HCT116 (cell line): ENCODE data around the gene RAD51AP1. TPM values are rescaled to one million over a fixed set of nuclear protein-coding genes. Genes with fewer than 3 reads are reported as not detected.

Experiments used
- ATAC-seq: fragments of 200-7000 bp; cut with Tn5 transposase; 2 replicates; pipeline ENCODE4 v1.9.1; 2020; ENCODE audit warnings: mild to moderate bottlenecking, moderate library complexity
- BruUV-seq: library from RNA; stranded (reverse); fragments of 400-500 nt; replicated peaks from 2 replicates; lab custom pipeline; 2021; lab: Mats Ljungman, UMichigan
- CTCF ChIA-PET: fragments of 300-600 bp; sonication (Branson Sonifier 250); formaldehyde crosslinking; loops from one replicate; lab custom pipeline; 2021; ENCODE audit warnings: antibody characterized with exemption; lab: Charles Lee
- POLR2A ChIA-PET: fragments of 300-600, 350-600 bp; sonication (Branson Sonifier 250); formaldehyde crosslinking; loops from one replicate; lab custom pipeline; 2021; ENCODE audit warnings: antibody characterized with exemption; lab: Charles Lee
- RAD21 ChIA-PET, 2 experiments: fragments of 300-600 bp; sonication (Branson Sonifier 250); formaldehyde crosslinking; loops; one replicate each; lab custom pipeline; 2023; ENCODE audit warnings: low total read pairs in 2 of 2; ENCODE audit not compliant: uncharacterized antibody in 2 of 2, unreplicated experiment in 2 of 2, low non-redundant PET in 1 of 2; lab: Charles Lee
- DNase-seq: peaks from one replicate; pipeline ENCODE4 v3.0.0-alpha.2; 2010; ENCODE audit warnings: low read depth, low spot score
- H2AFZ ChIP-seq: fragments of 200-600 bp; shearing (Covaris generic), sonication (generic); 2 replicates; pipeline ENCODE4 v1.6.1; 2017; ENCODE audit warnings: low read depth, mixed run types, mixed read lengths, antibody characterized with exemption, low read length; ENCODE audit not compliant: poor library complexity, severe bottlenecking
- H3K27ac ChIP-seq: 2 replicates; pipeline ENCODE4 v1.5.1; 2012; ENCODE audit warnings: low read depth, low read length
- H3K27me3 ChIP-seq: fragments of 200-600 bp; sonication (generic); 2 replicates; pipeline ENCODE4 v1.6.1; 2016; ENCODE audit warnings: mixed run types, low read length, mixed read lengths; ENCODE audit not compliant: insufficient read depth
- H3K36me3 ChIP-seq, 2 experiments: fragments of 200-500 bp in 1 of 2; fragments of 200-600 bp in 1 of 2; sonication (Bioruptor generic) in 1 of 2; sonication (generic) in 1 of 2; 2 replicates each; pipeline versions ENCODE4 v1.5.1 to v1.6.1; 2014 to 2016; ENCODE audit warnings: low read length in 2 of 2, inconsistent platforms in 1 of 2, mixed read lengths in 1 of 2, mixed run types in 1 of 2; ENCODE audit not compliant: insufficient read depth in 2 of 2, control insufficient read depth in 1 of 2
- H3K4me1 ChIP-seq, 2 experiments: fragments of 200-600 bp in 1 of 2; sonication (generic) in 1 of 2; 2 replicates each; pipeline versions ENCODE4 v1.5.1 to v1.6.1; 2012 to 2017; ENCODE audit warnings: low read length in 2 of 2, inconsistent platforms in 1 of 2, mild to moderate bottlenecking in 1 of 2, mixed read lengths in 1 of 2, mixed run types in 1 of 2, moderate library complexity in 1 of 2; ENCODE audit not compliant: insufficient read depth in 2 of 2, control insufficient read depth in 1 of 2
- H3K4me2 ChIP-seq: fragments of 200-600 bp; sonication (generic); 2 replicates; pipeline ENCODE4 v1.6.1; 2017; ENCODE audit warnings: mixed run types, low read length, mixed read lengths
- H3K4me3 ChIP-seq, 2 experiments: fragments of 200-600 bp in 1 of 2; sonication (generic) in 1 of 2; replicated peaks in 1 of 2; 2 replicates each; pipeline ENCODE4 v1.5.1; 2011 to 2016; ENCODE audit warnings: low read length in 2 of 2, control low read depth in 1 of 2, low read depth in 1 of 2, mild to moderate bottlenecking in 1 of 2, mixed read lengths in 1 of 2, mixed run types in 1 of 2
- H3K79me2 ChIP-seq: fragments of 200-600 bp; sonication (generic); 2 replicates; pipeline ENCODE4 v1.6.1; 2017; ENCODE audit warnings: mild to moderate bottlenecking, mixed run types, low read length, moderate library complexity, mixed read lengths; ENCODE audit not compliant: insufficient read depth
- H3K9ac ChIP-seq: fragments of 200-600 bp; sonication (generic); 2 replicates; pipeline ENCODE4 v1.6.1; 2016; ENCODE audit warnings: low read length, mixed read lengths
- H3K9me2 ChIP-seq: fragments of 200-600 bp; sonication (generic), shearing (Covaris generic); 2 replicates; pipeline ENCODE4 v1.6.1; 2017; ENCODE audit warnings: mixed run types, mild to moderate bottlenecking, moderate library complexity; ENCODE audit not compliant: insufficient read depth
- H3K9me3 ChIP-seq, 2 experiments: fragments of 200-500 bp in 1 of 2; fragments of 200-600 bp in 1 of 2; sonication (Bioruptor generic) in 1 of 2; sonication (generic) in 1 of 2; 2 replicates each; pipeline ENCODE4 v1.6.1; 2014 to 2017; ENCODE audit warnings: low read length in 2 of 2, mixed read lengths in 2 of 2, inconsistent platforms in 1 of 2, low read depth in 1 of 2, mild to moderate bottlenecking in 1 of 2, mixed run types in 1 of 2, moderate library complexity in 1 of 2; ENCODE audit not compliant: control insufficient read depth in 1 of 2, insufficient read depth in 1 of 2
- H4K20me1 ChIP-seq: fragments of 200-600 bp; sonication (generic), shearing (Covaris generic); 2 replicates; pipeline ENCODE4 v1.6.1; 2017; ENCODE audit warnings: mixed run types, mild to moderate bottlenecking, moderate library complexity; ENCODE audit not compliant: insufficient read depth
- CEBPB ChIP-seq: IDR thresholded peaks from 2 replicates; pipeline ENCODE4 v1.6.1; 2012; ENCODE audit warnings: low read depth
- EZH2 ChIP-seq: fragments of 200-600 bp; sonication (generic); IDR thresholded peaks from 2 replicates; pipeline ENCODE4 v1.6.1; 2017; ENCODE audit warnings: antibody characterized with exemption, mixed run types
- POLR2AphosphoS5 ChIP-seq: IDR thresholded peaks from 2 replicates; pipeline ENCODE4 v1.6.1; 2011; ENCODE audit warnings: mild to moderate bottlenecking, low read depth, low read length, moderate library complexity
- RAD21 ChIP-seq: IDR thresholded peaks from 2 replicates; pipeline ENCODE4 v1.6.1; 2012; ENCODE audit warnings: low read depth, mild to moderate bottlenecking
- SRF ChIP-seq: IDR thresholded peaks from 2 replicates; pipeline ENCODE4 v1.6.1; 2012; ENCODE audit warnings: low read depth
- TCF7L2 ChIP-seq: IDR thresholded peaks from 2 replicates; pipeline ENCODE4 v1.7.0; 2011; ENCODE audit warnings: borderline replicate concordance, inconsistent platforms; ENCODE audit not compliant: insufficient read depth, insufficient read length; ENCODE audit errors: extremely low read depth
- ZBTB33 ChIP-seq: IDR thresholded peaks from 2 replicates; pipeline ENCODE4 v1.6.1; 2011; ENCODE audit warnings: mild to moderate bottlenecking, low read length, moderate library complexity; ENCODE audit not compliant: insufficient replicate concordance; ENCODE audit errors: extremely low read depth
- ZFX ChIP-seq: fragments of 450-650 bp; IDR thresholded peaks from 2 replicates; pipeline ENCODE4 v1.6.1; 2017
- intact Hi-C: fragments of 100-400 bp; cut with micrococcal nuclease; formaldehyde crosslinking; loops from 2 replicates; pipeline ENCODE4 v1.10.0; 2022
- total RNA-seq: library from RNA; stranded (reverse); gene quantifications from one replicate; pipeline ENCODE4 v1.2.1, GENCODE V29; 2021; ENCODE audit not compliant: unreplicated experiment

RAD51AP1 gene
- total RNA-seq, 1 experiment from 2014 or later: 28.2 TPM

- no peak for TF ChIP-seq ZBTB33
- no peak for TF ChIP-seq CEBPB
These were observed 66.0 kb downstream of the RAD51AP1 start (continued) for GRCh38 chr12:4604684-4605193.

DNA sequence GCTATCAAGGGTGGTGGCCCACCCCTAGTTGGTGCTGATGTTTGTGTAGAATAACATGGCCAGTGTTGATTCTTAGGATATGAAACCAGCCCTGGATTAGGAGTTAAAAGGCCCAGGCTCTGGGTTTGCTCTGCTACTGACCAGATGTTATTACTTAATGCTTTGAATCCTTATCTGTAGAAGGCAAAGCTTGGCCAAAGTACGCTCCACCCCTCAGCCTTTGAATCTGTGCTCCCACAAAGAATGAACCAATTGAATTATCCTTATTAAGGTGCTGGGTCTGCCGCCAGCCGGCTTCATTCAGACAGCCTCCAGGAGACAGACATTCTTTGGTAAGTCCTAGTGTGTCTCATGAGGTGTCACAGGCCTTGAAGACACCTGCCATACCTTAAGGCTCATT, 68.4 kb downstream of the RAD51AP1 start:
- no peak overlapping the region for H3K27ac ChIP-seq
- H2AFZ ChIP-seq: no peak overlapping the region
- BruUV-seq: no TSS peak
- intact Hi-C loops: loop anchor here (10.0 kb wide), 1 partner anchor 148 kb away; no protein-coding TSS in a partner anchor
- no peak overlapping the region for H3K9ac ChIP-seq
- H3K79me2 ChIP-seq: no peaks in the 10 kb centered on the region; the same call in 1 of the 2 replicates
- peaks cover 0 to 5% of the 10 kb centered on the region in 2 experiments; a peak in 2 of 4 replicates for H3K36me3 ChIP-seq
- H4K20me1 ChIP-seq: no peaks in the 10 kb centered on the region
- H3K4me1 ChIP-seq: peaks cover 2 to 9% of the 10 kb centered on the region in 2 experiments; a peak in 1 of 4 replicates
- no peak for TF ChIP-seq EZH2
- no peak for TF ChIP-seq SRF
- no peak for TF ChIP-seq ZFX
- TF ChIP-seq TCF7L2: no peak
- no peak for TF ChIP-seq CEBPB
- TF ChIP-seq RAD21: no peak
- TF ChIP-seq POLR2AphosphoS5: no peak
- TF ChIP-seq, all 23 proteins: peak for 0
- no peaks in the 10 kb centered on the region; the same call in 1 of the 2 replicates for H3K27me3 ChIP-seq
- H3K9me2 ChIP-seq: no peaks in the 10 kb centered on the region
- RAD21 ChIA-PET: no interaction called here
- POLR2A ChIA-PET: no interaction called here
- no peaks in the 10 kb centered on the region for H3K9me3 ChIP-seq
- DNase-seq: no peak
- H3K4me2 ChIP-seq: no peak overlapping the region
- no peak for ATAC-seq
- H3K4me3 ChIP-seq: no peak overlapping the region
- CTCF ChIA-PET: no interaction called here
